Lung (tissue), 12 donors: Measurements from ENCODE around the gene DNAJC15. TPM values are rescaled to one million over a fixed set of nuclear protein-coding genes. Genes with fewer than 3 reads are reported as not detected.
"Not testable (repeated sequence)": the region's sequence is repeated elsewhere in the genome, so short reads cannot be mapped to it uniquely, and the experiment has no call there.

Experiments
- ATAC-seq: fragments of 200-7000 bp; cut with Tn5 transposase; one replicate; pipeline ENCODE4 v1.9.1; 2020; ENCODE audit warnings: moderate number of reproducible peaks; ENCODE audit not compliant: insufficient read depth, low FRiP score
- DNase-seq, 3 donors: peaks; one replicate each; pipeline ENCODE4 v3.0.0-alpha.2; 2013 to 2017
- H3K27ac ChIP-seq, 2 donors: one replicate each; pipeline ENCODE4 v1.5.1; 2013; ENCODE audit warnings: mild to moderate bottlenecking in 2 of 2, moderate library complexity in 2 of 2, control low read depth in 1 of 2, inconsistent platforms in 1 of 2, low read depth in 1 of 2, low read length in 1 of 2
- H3K27me3 ChIP-seq, 3 donors: one replicate each; pipeline ENCODE4 v1.5.1; 2013; ENCODE audit warnings: low read length in 2 of 3; ENCODE audit not compliant: control insufficient read depth in 3 of 3, insufficient read depth in 3 of 3
- H3K36me3 ChIP-seq, 4 donors: one replicate each; pipeline ENCODE4 v1.5.1; 2013; ENCODE audit warnings: low read length in 4 of 4, mild to moderate bottlenecking in 1 of 4, moderate library complexity in 1 of 4; ENCODE audit not compliant: control insufficient read depth in 4 of 4, insufficient read depth in 4 of 4
- H3K4me1 ChIP-seq, 5 donors: one replicate each; pipeline ENCODE4 v1.5.1; 2013; ENCODE audit warnings: low read length in 5 of 5, mild to moderate bottlenecking in 2 of 5, moderate library complexity in 1 of 5; ENCODE audit not compliant: control insufficient read depth in 5 of 5, insufficient read depth in 5 of 5
- H3K4me3 ChIP-seq: one replicate; pipeline ENCODE4 v1.5.1; 2013; ENCODE audit warnings: mild to moderate bottlenecking, control low read depth, moderate library complexity
- H3K9ac ChIP-seq, 2 donors: one replicate each; pipeline ENCODE4 v1.5.1; 2013; ENCODE audit warnings: low read length in 2 of 2, control low read depth in 1 of 2; ENCODE audit not compliant: insufficient read depth in 1 of 2
- H3K9me3 ChIP-seq, 4 donors: one replicate each; pipeline ENCODE4 v1.5.1; 2013; ENCODE audit warnings: low read length in 3 of 4, mild to moderate bottlenecking in 1 of 4, moderate library complexity in 1 of 4; ENCODE audit not compliant: control insufficient read depth in 4 of 4, insufficient read depth in 3 of 4
- WGBS, 2 donors: extraction: QIAGEN DNeasy Blood & Tissue Kit; methylation state at CpG; one replicate each; pipeline ENCODE4 v1.1.7; 2013; 5-methylcytosine and 5-hydroxymethylcytosine counted together
- polyA plus RNA-seq, 2 donors: library from polyadenylated mRNA; stranded (reverse); fragments of 200-250 nt; gene quantifications; one replicate each; pipeline ENCODE4 v1.2.1, GENCODE V29; 2013
- total RNA-seq, 2 donors: library from RNA; depleted of rRNA in 1 of 2; stranded (reverse); fragments of >200 nt in 1 of 2; gene quantifications; one replicate each; pipeline ENCODE4 v1.2.1, GENCODE V29; 2014 to 2021
- TF ChIP-seq, protein P1 (sequence below): IDR thresholded peaks from 2 replicates; pipeline ENCODE4 v1.5.1; 2012; ENCODE audit warnings: mild to moderate bottlenecking; ENCODE audit errors: control extremely low read depth, extremely low read depth
- donor health status: control.
- donor health status: control.
- donor health status: Bipolar disorder and iron deficiency.
- donor health status: healthy.
- donor health status: DM: yes; HTN: yes; CAD: no.

DNAJC15 gene
- total and polyA plus RNA-seq, 4 donors: 16.8 to 21.8 (median 19.2) TPM

DNA sequence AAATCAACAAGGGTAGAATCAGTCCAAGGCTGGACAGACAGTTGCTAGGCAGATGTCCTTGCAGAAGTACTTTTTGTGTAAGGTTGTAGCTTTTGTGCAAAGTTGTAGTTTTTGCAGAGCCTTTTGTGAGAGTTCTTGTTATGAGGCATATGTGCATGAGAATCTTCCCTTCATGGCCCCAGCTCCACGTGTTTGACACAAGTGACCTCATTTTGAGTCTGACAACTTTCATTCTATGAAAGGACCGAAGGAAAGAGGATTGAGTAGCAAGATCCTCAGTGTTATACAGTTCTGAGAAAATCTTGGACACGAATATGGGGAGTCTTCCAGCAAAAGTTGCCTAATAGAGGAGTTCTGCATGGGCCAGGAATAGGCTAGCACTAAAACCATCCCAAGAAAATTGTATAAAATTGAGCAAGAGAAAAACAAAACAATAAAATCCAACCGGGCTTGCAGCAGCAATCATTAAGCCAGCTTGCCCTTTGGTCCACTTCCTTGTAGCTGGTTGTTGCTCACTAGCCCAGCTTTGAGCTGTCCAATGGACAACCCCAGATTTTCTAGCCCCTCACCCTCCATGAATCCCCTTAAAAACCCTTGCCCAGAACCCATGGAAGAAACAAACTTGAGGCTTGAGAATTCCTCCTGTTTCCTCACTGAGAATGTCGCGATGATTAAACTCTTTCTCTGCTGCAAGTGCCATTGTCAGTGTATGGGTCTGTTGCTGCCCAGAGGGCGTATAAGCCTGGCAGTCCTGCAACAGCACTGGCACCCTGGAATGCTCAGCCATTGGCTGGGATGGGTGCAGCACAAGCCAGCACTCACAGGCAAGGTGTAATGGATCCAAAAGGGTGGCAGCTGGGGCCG lies 37.8 kb upstream of the DNAJC15 start:
- TF ChIP-seq, protein P1, sequence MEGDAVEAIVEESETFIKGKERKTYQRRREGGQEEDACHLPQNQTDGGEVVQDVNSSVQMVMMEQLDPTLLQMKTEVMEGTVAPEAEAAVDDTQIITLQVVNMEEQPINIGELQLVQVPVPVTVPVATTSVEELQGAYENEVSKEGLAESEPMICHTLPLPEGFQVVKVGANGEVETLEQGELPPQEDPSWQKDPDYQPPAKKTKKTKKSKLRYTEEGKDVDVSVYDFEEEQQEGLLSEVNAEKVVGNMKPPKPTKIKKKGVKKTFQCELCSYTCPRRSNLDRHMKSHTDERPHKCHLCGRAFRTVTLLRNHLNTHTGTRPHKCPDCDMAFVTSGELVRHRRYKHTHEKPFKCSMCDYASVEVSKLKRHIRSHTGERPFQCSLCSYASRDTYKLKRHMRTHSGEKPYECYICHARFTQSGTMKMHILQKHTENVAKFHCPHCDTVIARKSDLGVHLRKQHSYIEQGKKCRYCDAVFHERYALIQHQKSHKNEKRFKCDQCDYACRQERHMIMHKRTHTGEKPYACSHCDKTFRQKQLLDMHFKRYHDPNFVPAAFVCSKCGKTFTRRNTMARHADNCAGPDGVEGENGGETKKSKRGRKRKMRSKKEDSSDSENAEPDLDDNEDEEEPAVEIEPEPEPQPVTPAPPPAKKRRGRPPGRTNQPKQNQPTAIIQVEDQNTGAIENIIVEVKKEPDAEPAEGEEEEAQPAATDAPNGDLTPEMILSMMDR: no peak
- Histone ChIP-seq H3K4me3 (no peak overlapping the region), H3K36me3 (no peaks in the 10 kb centered on the region), H3K4me1 (peaks cover 0 to 14% (median 4%) of the 10 kb centered on the region in 5 donors), H3K9me3 (no peaks in the 10 kb centered on the region), H3K27me3 (no peaks in the 10 kb centered on the region), H3K27ac (no peak overlapping the region), H3K9ac (no peak overlapping the region)
- 85 to 89% methylated on average over 8 of the region's 8 CpGs for WGBS, 2 donors
- DNase-seq: peak in 1 of 3 donors; percentile 65
- ATAC-seq: peak; percentile 44

DNA sequence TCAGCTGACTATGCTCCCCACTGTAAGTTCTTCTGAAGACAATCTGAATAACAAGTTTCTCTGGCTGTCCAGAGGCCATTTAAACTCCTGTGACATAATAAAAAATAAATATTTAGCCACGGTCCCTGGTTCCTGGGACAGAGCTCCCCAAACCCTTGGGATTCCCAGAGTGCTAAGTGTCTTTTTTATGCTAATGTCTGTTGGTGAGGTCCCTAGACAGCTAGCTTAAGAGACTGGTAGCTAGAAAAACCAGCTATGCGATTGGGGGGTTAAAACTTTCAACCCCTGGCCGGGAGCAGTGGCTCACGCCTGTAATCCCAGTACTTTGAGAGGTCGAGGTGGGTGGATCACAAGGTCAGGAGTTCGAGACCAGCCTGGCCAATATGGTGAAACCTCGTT lies 37.2 kb upstream of the DNAJC15 start:
- ATAC-seq: no peak
- Histone ChIP-seq H3K9me3 (no peaks in the 10 kb centered on the region), H3K36me3 (no peaks in the 10 kb centered on the region), H3K27me3 (no peaks in the 10 kb centered on the region), H3K4me1 (peaks cover 0 to 20% (median 4%) of the 10 kb centered on the region in 5 donors), H3K27ac (no peak overlapping the region), H3K9ac (no peak overlapping the region), H3K4me3 (no peak overlapping the region)
- no peak for DNase-seq
- 81 to 86% methylated on average over 7 of the region's 7 CpGs for WGBS, 2 donors
- TF ChIP-seq, protein P1: no peak

DNA sequence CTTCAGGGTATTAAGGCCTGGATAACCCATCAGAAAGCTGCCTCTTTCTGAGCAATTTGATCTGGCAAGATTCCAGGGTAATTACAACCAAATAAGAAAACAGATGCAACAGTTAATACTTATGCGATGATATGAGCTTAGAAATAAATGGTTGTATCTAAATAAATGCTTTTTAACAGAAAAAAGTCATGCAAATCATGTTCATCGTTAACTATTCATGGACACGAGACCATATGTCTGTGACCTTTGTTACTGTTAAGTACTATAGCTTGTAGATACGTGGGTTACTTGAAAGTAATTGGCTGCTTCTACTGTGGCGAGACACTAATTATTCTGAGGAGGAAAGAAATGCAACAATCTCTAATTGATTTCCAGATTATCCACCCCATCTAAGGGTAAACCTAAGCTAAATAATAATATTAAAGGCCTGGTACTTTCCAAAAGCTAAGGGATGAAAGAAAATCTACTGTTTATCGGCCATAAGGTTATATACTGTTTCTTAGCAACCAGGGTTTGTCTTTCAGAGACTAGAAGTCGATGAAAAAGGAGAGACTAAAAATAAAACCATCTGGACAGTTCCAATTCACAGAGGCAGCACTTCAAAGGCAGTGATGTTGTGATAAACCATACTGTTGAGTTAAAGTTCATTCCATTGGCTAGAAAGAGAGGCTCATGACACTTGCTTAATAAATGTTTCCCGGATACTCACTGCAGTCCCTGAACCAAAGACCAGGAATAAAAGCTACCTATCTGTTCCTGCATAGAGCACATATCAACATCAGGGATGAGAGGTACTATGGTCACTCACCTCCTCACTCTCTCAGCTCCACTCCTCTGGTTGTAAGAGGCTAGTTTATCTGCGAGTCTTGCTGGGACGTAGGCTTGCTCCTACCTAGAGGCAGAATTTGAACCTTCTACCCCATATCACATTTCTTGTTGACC lies 32.8 kb upstream of the DNAJC15 start:
- Histone ChIP-seq H3K4me1 (peaks cover 0 to 33% (median 4%) of the 10 kb centered on the region in 5 donors), H3K4me3 (no peak overlapping the region), H3K27ac (peak overlapping the region in 1 of 2 donors; percentile 26), H3K9me3 (no peaks in the 10 kb centered on the region), H3K9ac (peak overlapping the region; percentile 3 to 74), H3K27me3 (no peaks in the 10 kb centered on the region), H3K36me3 (no peaks in the 10 kb centered on the region)
- TF ChIP-seq, protein P1: no peak
- WGBS, 2 donors: 52 to 57% methylated on average over 10 of the region's 10 CpGs
- DNase-seq (peak; percentile 36 to 94 (median 92)), ATAC-seq (no peak)

- ATAC-seq, DNase-seq: not testable (repeated sequence)
- H3K9ac ChIP-seq: peak overlapping the region; percentile 78 to 94
Measured at GRCh38 chr13:42991233-42991897, 32.0 kb upstream of the DNAJC15 start.

More at GRCh38 chr13:42991233-42991897, 32.0 kb upstream of the DNAJC15 start:
- H3K9me3 ChIP-seq, H3K27me3 ChIP-seq, H3K36me3 ChIP-seq: not testable (repeated sequence)
- Histone ChIP-seq H3K27ac (peak overlapping the region; percentile 84 to 98), H3K4me1 (peaks cover 0 to 27% (median 2%) of the 10 kb centered on the region in 5 donors), H3K4me3 (peak overlapping the region; percentile 70)
- 45 to 56% methylated on average over 15 of the region's 15 CpGs for WGBS, 2 donors
